HCT116 (cell line): ENCODE measurements around the gene BLNK. TPM values are rescaled to one million over a fixed set of nuclear protein-coding genes. Genes with fewer than 3 reads are reported as not detected.

ENCODE experiments used
- ATAC-seq: fragments of 200-7000 bp; cut with Tn5 transposase; 2 replicates; pipeline ENCODE4 v1.9.1; 2020; ENCODE audit warnings: mild to moderate bottlenecking, moderate library complexity
- BruUV-seq: library from RNA; stranded (reverse); fragments of 400-500 nt; replicated peaks from 2 replicates; lab custom pipeline; 2021; lab: Mats Ljungman, UMichigan
- CTCF ChIA-PET: fragments of 300-600 bp; sonication (Branson Sonifier 250); formaldehyde crosslinking; loops from one replicate; lab custom pipeline; 2021; ENCODE audit warnings: antibody characterized with exemption; lab: Charles Lee
- POLR2A ChIA-PET: fragments of 300-600, 350-600 bp; sonication (Branson Sonifier 250); formaldehyde crosslinking; loops from one replicate; lab custom pipeline; 2021; ENCODE audit warnings: antibody characterized with exemption; lab: Charles Lee
- RAD21 ChIA-PET, 2 experiments: fragments of 300-600 bp; sonication (Branson Sonifier 250); formaldehyde crosslinking; loops; one replicate each; lab custom pipeline; 2023; ENCODE audit warnings: low total read pairs in 2 of 2; ENCODE audit not compliant: uncharacterized antibody in 2 of 2, unreplicated experiment in 2 of 2, low non-redundant PET in 1 of 2; lab: Charles Lee
- DNase-seq: peaks from one replicate; pipeline ENCODE4 v3.0.0-alpha.2; 2010; ENCODE audit warnings: low read depth, low spot score
- H2AFZ ChIP-seq: fragments of 200-600 bp; shearing (Covaris generic), sonication (generic); 2 replicates; pipeline ENCODE4 v1.6.1; 2017; ENCODE audit warnings: low read depth, mixed run types, mixed read lengths, antibody characterized with exemption, low read length; ENCODE audit not compliant: poor library complexity, severe bottlenecking
- H3K27ac ChIP-seq: 2 replicates; pipeline ENCODE4 v1.5.1; 2012; ENCODE audit warnings: low read depth, low read length
- H3K27me3 ChIP-seq: fragments of 200-600 bp; sonication (generic); 2 replicates; pipeline ENCODE4 v1.6.1; 2016; ENCODE audit warnings: mixed run types, low read length, mixed read lengths; ENCODE audit not compliant: insufficient read depth
- H3K36me3 ChIP-seq, 2 experiments: fragments of 200-500 bp in 1 of 2; fragments of 200-600 bp in 1 of 2; sonication (Bioruptor generic) in 1 of 2; sonication (generic) in 1 of 2; 2 replicates each; pipeline versions ENCODE4 v1.5.1 to v1.6.1; 2014 to 2016; ENCODE audit warnings: low read length in 2 of 2, inconsistent platforms in 1 of 2, mixed read lengths in 1 of 2, mixed run types in 1 of 2; ENCODE audit not compliant: insufficient read depth in 2 of 2, control insufficient read depth in 1 of 2
- H3K4me1 ChIP-seq, 2 experiments: fragments of 200-600 bp in 1 of 2; sonication (generic) in 1 of 2; 2 replicates each; pipeline versions ENCODE4 v1.5.1 to v1.6.1; 2012 to 2017; ENCODE audit warnings: low read length in 2 of 2, inconsistent platforms in 1 of 2, mild to moderate bottlenecking in 1 of 2, mixed read lengths in 1 of 2, mixed run types in 1 of 2, moderate library complexity in 1 of 2; ENCODE audit not compliant: insufficient read depth in 2 of 2, control insufficient read depth in 1 of 2
- H3K4me2 ChIP-seq: fragments of 200-600 bp; sonication (generic); 2 replicates; pipeline ENCODE4 v1.6.1; 2017; ENCODE audit warnings: mixed run types, low read length, mixed read lengths
- H3K4me3 ChIP-seq, 2 experiments: fragments of 200-600 bp in 1 of 2; sonication (generic) in 1 of 2; replicated peaks in 1 of 2; 2 replicates each; pipeline ENCODE4 v1.5.1; 2011 to 2016; ENCODE audit warnings: low read length in 2 of 2, control low read depth in 1 of 2, low read depth in 1 of 2, mild to moderate bottlenecking in 1 of 2, mixed read lengths in 1 of 2, mixed run types in 1 of 2
- H3K79me2 ChIP-seq: fragments of 200-600 bp; sonication (generic); 2 replicates; pipeline ENCODE4 v1.6.1; 2017; ENCODE audit warnings: mild to moderate bottlenecking, mixed run types, low read length, moderate library complexity, mixed read lengths; ENCODE audit not compliant: insufficient read depth
- H3K9ac ChIP-seq: fragments of 200-600 bp; sonication (generic); 2 replicates; pipeline ENCODE4 v1.6.1; 2016; ENCODE audit warnings: low read length, mixed read lengths
- H3K9me2 ChIP-seq: fragments of 200-600 bp; sonication (generic), shearing (Covaris generic); 2 replicates; pipeline ENCODE4 v1.6.1; 2017; ENCODE audit warnings: mixed run types, mild to moderate bottlenecking, moderate library complexity; ENCODE audit not compliant: insufficient read depth
- H3K9me3 ChIP-seq, 2 experiments: fragments of 200-500 bp in 1 of 2; fragments of 200-600 bp in 1 of 2; sonication (Bioruptor generic) in 1 of 2; sonication (generic) in 1 of 2; 2 replicates each; pipeline ENCODE4 v1.6.1; 2014 to 2017; ENCODE audit warnings: low read length in 2 of 2, mixed read lengths in 2 of 2, inconsistent platforms in 1 of 2, low read depth in 1 of 2, mild to moderate bottlenecking in 1 of 2, mixed run types in 1 of 2, moderate library complexity in 1 of 2; ENCODE audit not compliant: control insufficient read depth in 1 of 2, insufficient read depth in 1 of 2
- H4K20me1 ChIP-seq: fragments of 200-600 bp; sonication (generic), shearing (Covaris generic); 2 replicates; pipeline ENCODE4 v1.6.1; 2017; ENCODE audit warnings: mixed run types, mild to moderate bottlenecking, moderate library complexity; ENCODE audit not compliant: insufficient read depth
- CBX3 ChIP-seq: IDR thresholded peaks from 2 replicates; pipeline ENCODE4 v1.6.1; 2012; ENCODE audit warnings: low read depth
- CEBPB ChIP-seq: IDR thresholded peaks from 2 replicates; pipeline ENCODE4 v1.6.1; 2012; ENCODE audit warnings: low read depth
- ELF1 ChIP-seq: IDR thresholded peaks from 2 replicates; pipeline ENCODE4 v1.6.1; 2012; ENCODE audit warnings: low read depth, borderline replicate concordance
- EZH2 ChIP-seq: fragments of 200-600 bp; sonication (generic); IDR thresholded peaks from 2 replicates; pipeline ENCODE4 v1.6.1; 2017; ENCODE audit warnings: antibody characterized with exemption, mixed run types
- EZH2phosphoT487 ChIP-seq: fragments of 200-600 bp; IDR thresholded peaks from 2 replicates; pipeline ENCODE4 v1.6.1; 2018; ENCODE audit warnings: antibody characterized with exemption, borderline replicate concordance
- JUND ChIP-seq: IDR thresholded peaks from 2 replicates; pipeline ENCODE4 v1.6.1; 2012
- POLR2A ChIP-seq: IDR thresholded peaks from 2 replicates; pipeline ENCODE4 v1.7.0; 2011; ENCODE audit warnings: borderline replicate concordance; ENCODE audit not compliant: insufficient read depth, insufficient read length; ENCODE audit errors: extremely low read depth
- POLR2AphosphoS5 ChIP-seq: IDR thresholded peaks from 2 replicates; pipeline ENCODE4 v1.6.1; 2011; ENCODE audit warnings: mild to moderate bottlenecking, low read depth, low read length, moderate library complexity
- RAD21 ChIP-seq: IDR thresholded peaks from 2 replicates; pipeline ENCODE4 v1.6.1; 2012; ENCODE audit warnings: low read depth, mild to moderate bottlenecking
- SIN3A ChIP-seq: IDR thresholded peaks from 2 replicates; pipeline ENCODE4 v1.6.1; 2012; ENCODE audit warnings: low read depth
- SP1 ChIP-seq: IDR thresholded peaks from 2 replicates; pipeline ENCODE4 v1.6.1; 2012; ENCODE audit warnings: low read depth
- TCF7L2 ChIP-seq: IDR thresholded peaks from 2 replicates; pipeline ENCODE4 v1.7.0; 2011; ENCODE audit warnings: borderline replicate concordance, inconsistent platforms; ENCODE audit not compliant: insufficient read depth, insufficient read length; ENCODE audit errors: extremely low read depth
- ZFX ChIP-seq: fragments of 450-650 bp; IDR thresholded peaks from 2 replicates; pipeline ENCODE4 v1.6.1; 2017
- ZNF274 ChIP-seq: fragments of 200-500 bp; sonication (Bioruptor generic); IDR thresholded peaks from 2 replicates; pipeline ENCODE4 v1.6.1; 2014; ENCODE audit warnings: mild to moderate bottlenecking, low read depth, low read length, inconsistent platforms
- intact Hi-C: fragments of 100-400 bp; cut with micrococcal nuclease; formaldehyde crosslinking; loops from 2 replicates; pipeline ENCODE4 v1.10.0; 2022
- total RNA-seq: library from RNA; stranded (reverse); gene quantifications from one replicate; pipeline ENCODE4 v1.2.1, GENCODE V29; 2021; ENCODE audit not compliant: unreplicated experiment
- TF ChIP-seq, protein P1 (sequence below), 3 experiments: fragments of 200-600 bp in 1 of 3; sonication (generic) in 1 of 3; IDR thresholded peaks in 2 of 3; conservative IDR thresholded peaks in 1 of 3; 2 replicates each; pipeline ENCODE4 v1.5.1; 2012 to 2017; ENCODE audit warnings: low read depth in 2 of 3, low read length in 2 of 3, antibody characterized with exemption in 1 of 3, borderline replicate concordance in 1 of 3, control low read depth in 1 of 3, mild to moderate bottlenecking in 1 of 3, mixed read lengths in 1 of 3, mixed run types in 1 of 3, moderate library complexity in 1 of 3; ENCODE audit not compliant: insufficient read depth in 1 of 3

BLNK gene
- total RNA-seq, 1 experiment from 2014 or later, result 0.59 TPM

DNA sequence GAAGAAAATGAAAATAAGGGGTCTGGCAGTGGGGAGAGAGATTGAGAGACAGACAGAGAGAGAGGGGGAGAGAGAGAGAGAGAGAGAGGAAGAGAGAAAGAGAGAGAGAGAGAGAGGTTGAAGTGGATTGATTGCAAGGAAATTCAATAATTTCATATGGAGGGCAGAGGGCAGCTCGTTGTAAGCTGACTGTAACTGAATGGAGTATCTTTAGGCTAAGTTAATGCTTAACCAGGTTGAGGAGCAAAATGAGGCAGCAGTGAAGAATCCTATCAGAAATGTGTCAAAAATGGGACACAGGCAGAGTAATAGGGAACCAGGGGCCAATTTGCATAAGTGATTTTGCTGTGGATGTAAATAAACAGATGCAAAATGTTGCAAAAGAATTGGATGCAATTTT, 21.0 kb downstream of the BLNK start:
- ChIA-PET RAD21 (no interaction called here), POLR2A (no interaction called here), CTCF (interaction anchor here (1.2 kb wide), 1 partner anchor 19 kb away, joined by 4 read pairs; no protein-coding TSS in a partner anchor)
- BruUV-seq, result no TSS peak
- no peak overlapping the region for H2AFZ ChIP-seq
- H3K4me3 ChIP-seq, result no peak overlapping the region
- H3K9me3 ChIP-seq, result no peaks in the 10 kb centered on the region
- ATAC-seq (no peak), DNase-seq (no peak)
- no peaks in the 10 kb centered on the region for H3K79me2 ChIP-seq
- H3K9ac ChIP-seq, result no peak overlapping the region
- TF ChIP-seq EZH2 (no peak), RAD21 (no peak), CEBPB (no peak), JUND (no peak), ZNF274 (no peak), ZFX (no peak), TCF7L2 (no peak)
- TF ChIP-seq, protein P1, sequence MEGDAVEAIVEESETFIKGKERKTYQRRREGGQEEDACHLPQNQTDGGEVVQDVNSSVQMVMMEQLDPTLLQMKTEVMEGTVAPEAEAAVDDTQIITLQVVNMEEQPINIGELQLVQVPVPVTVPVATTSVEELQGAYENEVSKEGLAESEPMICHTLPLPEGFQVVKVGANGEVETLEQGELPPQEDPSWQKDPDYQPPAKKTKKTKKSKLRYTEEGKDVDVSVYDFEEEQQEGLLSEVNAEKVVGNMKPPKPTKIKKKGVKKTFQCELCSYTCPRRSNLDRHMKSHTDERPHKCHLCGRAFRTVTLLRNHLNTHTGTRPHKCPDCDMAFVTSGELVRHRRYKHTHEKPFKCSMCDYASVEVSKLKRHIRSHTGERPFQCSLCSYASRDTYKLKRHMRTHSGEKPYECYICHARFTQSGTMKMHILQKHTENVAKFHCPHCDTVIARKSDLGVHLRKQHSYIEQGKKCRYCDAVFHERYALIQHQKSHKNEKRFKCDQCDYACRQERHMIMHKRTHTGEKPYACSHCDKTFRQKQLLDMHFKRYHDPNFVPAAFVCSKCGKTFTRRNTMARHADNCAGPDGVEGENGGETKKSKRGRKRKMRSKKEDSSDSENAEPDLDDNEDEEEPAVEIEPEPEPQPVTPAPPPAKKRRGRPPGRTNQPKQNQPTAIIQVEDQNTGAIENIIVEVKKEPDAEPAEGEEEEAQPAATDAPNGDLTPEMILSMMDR (IDR thresholded peaks at IDR 0.05 in 2 of 3, conservative IDR thresholded peaks at IDR 0.05 in 1 of 3; ENCODE audit: borderline replicate concordance in 1 of 3, insufficient read depth in 1 of 3, low read depth in 2 of 3, low read length in 2 of 3), result no peak
- H3K36me3 ChIP-seq, result no peaks in the 10 kb centered on the region
- H4K20me1 ChIP-seq, result no peaks in the 10 kb centered on the region
- H3K4me2 ChIP-seq, result no peak overlapping the region
- no peaks in the 10 kb centered on the region for H3K27me3 ChIP-seq
- H3K4me1 ChIP-seq, result no peaks in the 10 kb centered on the region
- H3K27ac ChIP-seq, result no peak overlapping the region
- no peaks in the 10 kb centered on the region for H3K9me2 ChIP-seq
- intact Hi-C loops, result no loop called here

DNA sequence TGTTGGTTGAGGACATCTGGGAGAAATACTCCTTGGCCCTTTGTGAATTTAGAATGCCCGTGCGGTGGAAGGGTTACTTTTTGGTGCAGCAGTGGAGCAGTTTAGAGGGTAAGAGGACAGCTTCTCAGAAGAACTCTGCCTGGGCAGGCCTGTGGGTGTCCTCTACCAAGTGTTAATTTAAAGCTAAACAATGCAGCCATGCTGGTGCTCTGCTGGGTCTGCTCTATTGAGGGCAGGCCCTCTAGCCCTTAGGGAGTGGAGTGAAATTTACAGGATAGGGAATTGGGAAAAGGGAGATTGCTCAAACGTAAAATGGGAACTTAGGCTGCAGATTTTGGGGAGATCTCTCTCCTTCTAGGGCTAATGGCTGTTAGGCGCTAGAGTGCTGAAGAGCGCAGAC, 22.1 kb downstream of the BLNK start:
- H2AFZ ChIP-seq, result no peak overlapping the region
- no peaks in the 10 kb centered on the region for H3K9me2 ChIP-seq
- BruUV-seq, result no TSS peak
- H3K27ac ChIP-seq, result no peak overlapping the region
- no peaks in the 10 kb centered on the region for H3K9me3 ChIP-seq
- intact Hi-C loops, result no loop called here
- no peak for TF ChIP-seq POLR2AphosphoS5
- TF ChIP-seq SP1, result no peak
- no peak for TF ChIP-seq EZH2phosphoT487
- no peak for TF ChIP-seq ELF1
- TF ChIP-seq POLR2A, result no peak
- TF ChIP-seq JUND, result no peak
- TF ChIP-seq SIN3A, result no peak
- no peak for TF ChIP-seq CBX3
- TF ChIP-seq EZH2, result no peak
- TF ChIP-seq, protein P1 (IDR thresholded peaks at IDR 0.05 in 2 of 3, conservative IDR thresholded peaks at IDR 0.05 in 1 of 3; ENCODE audit: borderline replicate concordance in 1 of 3, insufficient read depth in 1 of 3, low read depth in 2 of 3, low read length in 2 of 3), result no peak
- no peak for TF ChIP-seq ZNF274
- DNase-seq (no peak), ATAC-seq (no peak)
- H3K4me1 ChIP-seq, result no peaks in the 10 kb centered on the region
- CTCF ChIA-PET, result interaction anchor here (0.8 kb wide), 1 partner anchor 19 kb away, joined by 3 read pairs; no protein-coding TSS in a partner anchor
- no peaks in the 10 kb centered on the region for H3K79me2 ChIP-seq
- POLR2A ChIA-PET, result no interaction called here
- RAD21 ChIA-PET, result no interaction called here
- H3K27me3 ChIP-seq, result no peaks in the 10 kb centered on the region
- no peak overlapping the region for H3K9ac ChIP-seq
- no peak overlapping the region for H3K4me2 ChIP-seq
- no peaks in the 10 kb centered on the region for H3K36me3 ChIP-seq
- H4K20me1 ChIP-seq, result no peaks in the 10 kb centered on the region
- H3K4me3 ChIP-seq, result no peak overlapping the region
